ENCODE measurements around the gene DLX1. TPM values are rescaled to one million over a fixed set of nuclear protein-coding genes. Genes with fewer than 3 reads are reported as not detected.

DLX1 gene
- total RNA-seq, 1 donor from 2014 or later = not detected

DNA sequence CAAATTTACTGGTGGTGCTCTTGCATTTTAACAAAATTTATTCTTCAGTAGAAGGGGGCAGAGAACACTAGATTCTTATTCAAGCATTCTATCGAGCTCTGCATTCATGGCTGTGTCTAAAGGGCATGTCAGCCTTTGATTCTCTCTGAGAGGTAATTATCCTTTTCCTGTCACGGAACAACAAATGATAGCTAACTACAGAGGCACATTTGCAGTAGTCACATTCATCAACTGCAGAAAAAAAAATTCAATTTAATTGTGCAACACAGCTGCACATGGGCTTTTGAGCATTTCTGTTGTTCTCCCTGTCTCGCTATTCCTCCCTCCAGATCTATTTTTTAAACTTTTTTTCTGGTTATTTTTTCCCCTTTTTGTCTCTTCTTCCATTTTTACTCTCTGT, 13.0 kb upstream of the DLX1 start:
- H3K4me3 ChIP-seq (ENCODE audit: low read depth, low read length) = no peak overlapping the region
- H3K36me3 ChIP-seq (ENCODE audit: control insufficient read depth, insufficient read depth, low read length) = no peaks in the 10 kb centered on the region
- FAIRE-seq = no peak
- H3K27me3 ChIP-seq (ENCODE audit: control insufficient read depth, insufficient read depth, low read length) = no peaks in the 10 kb centered on the region
- TF ChIP-seq, protein P1, sequence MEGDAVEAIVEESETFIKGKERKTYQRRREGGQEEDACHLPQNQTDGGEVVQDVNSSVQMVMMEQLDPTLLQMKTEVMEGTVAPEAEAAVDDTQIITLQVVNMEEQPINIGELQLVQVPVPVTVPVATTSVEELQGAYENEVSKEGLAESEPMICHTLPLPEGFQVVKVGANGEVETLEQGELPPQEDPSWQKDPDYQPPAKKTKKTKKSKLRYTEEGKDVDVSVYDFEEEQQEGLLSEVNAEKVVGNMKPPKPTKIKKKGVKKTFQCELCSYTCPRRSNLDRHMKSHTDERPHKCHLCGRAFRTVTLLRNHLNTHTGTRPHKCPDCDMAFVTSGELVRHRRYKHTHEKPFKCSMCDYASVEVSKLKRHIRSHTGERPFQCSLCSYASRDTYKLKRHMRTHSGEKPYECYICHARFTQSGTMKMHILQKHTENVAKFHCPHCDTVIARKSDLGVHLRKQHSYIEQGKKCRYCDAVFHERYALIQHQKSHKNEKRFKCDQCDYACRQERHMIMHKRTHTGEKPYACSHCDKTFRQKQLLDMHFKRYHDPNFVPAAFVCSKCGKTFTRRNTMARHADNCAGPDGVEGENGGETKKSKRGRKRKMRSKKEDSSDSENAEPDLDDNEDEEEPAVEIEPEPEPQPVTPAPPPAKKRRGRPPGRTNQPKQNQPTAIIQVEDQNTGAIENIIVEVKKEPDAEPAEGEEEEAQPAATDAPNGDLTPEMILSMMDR (IDR thresholded peaks at IDR 0.05; ENCODE audit: insufficient read depth, low read length, severe bottlenecking) = no peak
- DNase-seq (ENCODE audit: low read depth) = no peak

DNA sequence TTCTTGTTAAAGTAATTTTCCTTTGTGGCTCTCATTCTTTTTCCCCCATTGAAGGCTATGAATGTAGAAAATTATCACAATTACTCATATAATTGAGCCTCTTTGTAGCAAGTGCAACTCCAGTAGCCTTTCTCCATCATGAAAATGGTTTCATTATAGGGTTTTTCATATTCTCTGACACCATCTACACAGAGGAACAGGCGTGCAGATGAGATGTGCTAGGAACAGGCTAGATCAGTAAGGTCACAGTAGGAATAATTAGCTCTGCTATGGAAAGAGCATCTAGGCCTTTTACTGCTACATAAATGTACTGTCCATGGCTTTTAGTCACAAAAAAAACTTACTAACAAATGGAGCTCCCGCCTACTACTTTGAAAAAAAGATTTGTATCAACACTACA, 12.6 kb upstream of the DLX1 start:
- TF ChIP-seq, protein P1 (IDR thresholded peaks at IDR 0.05; ENCODE audit: insufficient read depth, low read length, severe bottlenecking) = no peak
- no peak for DNase-seq (ENCODE audit: low read depth)
- FAIRE-seq = no peak
- Histone ChIP-seq H3K36me3 (ENCODE audit: control insufficient read depth, insufficient read depth, low read length) (no peaks in the 10 kb centered on the region), H3K4me3 (ENCODE audit: low read depth, low read length) (no peak overlapping the region), H3K27me3 (ENCODE audit: control insufficient read depth, insufficient read depth, low read length) (no peaks in the 10 kb centered on the region)

DNA sequence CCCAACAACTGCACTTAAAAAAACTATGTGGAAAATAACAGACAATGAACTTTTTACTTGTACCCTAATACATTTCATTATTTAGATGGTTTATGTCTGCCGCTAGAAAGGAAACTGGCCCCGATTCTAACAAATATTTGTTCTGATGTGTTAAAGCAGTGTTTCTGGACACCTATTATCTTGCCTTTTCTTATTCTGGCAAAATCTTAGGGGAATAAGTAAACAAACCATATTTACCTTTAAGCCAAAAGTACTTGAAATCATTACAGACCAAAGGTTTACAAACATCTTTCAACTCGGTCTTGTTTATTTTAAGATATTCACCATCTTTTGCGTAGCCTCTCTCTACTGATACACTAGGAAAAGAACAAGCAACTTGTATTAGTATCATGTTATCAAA, 11.8 kb upstream of the DLX1 start:
- no peaks in the 10 kb centered on the region for H3K27me3 ChIP-seq (ENCODE audit: control insufficient read depth, insufficient read depth, low read length)
- TF ChIP-seq, protein P1 (IDR thresholded peaks at IDR 0.05; ENCODE audit: insufficient read depth, low read length, severe bottlenecking) = no peak
- no peak for DNase-seq (ENCODE audit: low read depth)
- H3K4me3 ChIP-seq (ENCODE audit: low read depth, low read length) = no peak overlapping the region
- no peak for FAIRE-seq
- no peaks in the 10 kb centered on the region for H3K36me3 ChIP-seq (ENCODE audit: control insufficient read depth, insufficient read depth, low read length)

DNA sequence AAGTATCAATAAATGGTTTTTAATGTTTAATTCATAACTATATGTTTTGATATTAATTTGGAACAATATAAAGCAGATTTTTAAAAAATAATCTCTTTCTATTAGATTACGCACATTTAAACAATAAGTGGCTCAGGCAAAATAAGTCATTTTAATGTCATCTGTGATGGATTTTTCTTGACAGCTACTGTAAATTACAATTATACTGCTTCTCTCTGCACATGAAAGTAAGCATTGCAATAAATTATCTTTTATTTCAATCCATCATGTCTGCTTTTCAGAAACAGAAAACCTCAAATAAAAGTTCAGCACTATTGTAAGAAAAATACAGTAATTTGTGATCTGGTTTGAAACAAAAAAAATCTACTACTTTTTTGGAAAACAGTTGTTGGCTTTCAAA, 11.1 kb upstream of the DLX1 start:
- DNase-seq (ENCODE audit: low read depth) (no peak), FAIRE-seq (no peak)
- TF ChIP-seq, protein P1 (IDR thresholded peaks at IDR 0.05; ENCODE audit: insufficient read depth, low read length, severe bottlenecking) = no peak
- Histone ChIP-seq H3K36me3 (ENCODE audit: control insufficient read depth, insufficient read depth, low read length) (no peaks in the 10 kb centered on the region), H3K4me3 (ENCODE audit: low read depth, low read length) (no peak overlapping the region), H3K27me3 (ENCODE audit: control insufficient read depth, insufficient read depth, low read length) (no peaks in the 10 kb centered on the region)

DNA sequence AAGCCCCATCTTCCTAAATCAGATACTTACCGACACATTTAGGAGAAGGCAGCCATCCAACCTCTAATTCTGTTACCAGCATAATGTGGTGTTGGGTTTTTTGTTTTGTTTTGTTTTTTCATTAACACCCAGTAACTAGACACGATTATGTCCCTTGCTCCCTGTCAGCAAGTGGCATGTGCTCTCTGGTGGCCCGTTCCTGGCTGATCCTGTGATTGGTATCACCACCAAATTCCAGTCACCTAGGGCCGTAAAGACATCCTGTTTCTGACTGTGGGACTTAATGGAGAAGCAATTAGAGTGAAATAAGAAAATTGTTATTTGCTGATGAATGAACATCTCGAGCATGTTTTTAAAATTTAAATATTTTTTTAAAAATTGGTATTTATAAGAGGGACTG, 5.9 kb upstream of the DLX1 start:
- no peak overlapping the region for H3K4me3 ChIP-seq (ENCODE audit: low read depth, low read length)
- TF ChIP-seq, protein P1 (IDR thresholded peaks at IDR 0.05; ENCODE audit: insufficient read depth, low read length, severe bottlenecking) = no peak
- peaks cover 38% of the 10 kb centered on the region for H3K27me3 ChIP-seq (ENCODE audit: control insufficient read depth, insufficient read depth, low read length)
- no peaks in the 10 kb centered on the region for H3K36me3 ChIP-seq (ENCODE audit: control insufficient read depth, insufficient read depth, low read length)
- DNase-seq (ENCODE audit: low read depth) (no peak), FAIRE-seq (no peak)

DNA sequence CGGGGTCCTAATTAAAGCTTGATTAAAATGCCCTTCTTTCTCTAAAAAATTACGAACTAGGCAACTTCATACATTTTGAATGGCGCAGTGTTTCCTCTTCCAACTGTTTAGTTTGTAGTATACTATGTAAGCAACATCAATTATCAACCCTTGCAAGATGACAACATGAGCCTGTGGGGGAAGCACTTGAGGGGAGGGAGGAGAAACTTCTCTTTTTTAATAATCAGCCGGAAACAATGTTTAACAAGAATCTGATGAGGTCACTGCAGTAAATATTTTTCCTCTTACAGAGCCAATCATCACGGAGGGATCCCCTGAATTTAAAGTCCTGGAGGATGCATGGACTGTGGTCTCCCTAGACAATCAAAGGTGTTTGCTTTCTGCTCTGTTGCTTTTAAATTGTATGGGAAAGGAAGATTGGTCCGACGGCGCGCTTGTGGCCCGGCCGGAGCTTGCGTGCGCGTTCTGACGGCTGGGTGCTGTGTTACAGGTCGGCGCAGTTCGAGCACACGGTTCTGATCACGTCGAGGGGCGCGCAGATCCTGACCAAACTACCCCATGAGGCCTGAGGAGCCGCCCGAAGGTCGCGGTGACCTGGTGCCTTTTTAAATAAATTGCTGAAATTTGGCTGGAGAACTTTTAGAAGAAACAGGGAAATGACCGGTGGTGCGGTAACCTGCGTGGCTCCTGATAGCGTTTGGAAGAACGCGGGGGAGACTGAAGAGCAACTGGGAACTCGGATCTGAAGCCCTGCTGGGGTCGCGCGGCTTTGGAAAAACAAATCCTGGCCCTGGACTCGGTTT, 5.3 kb upstream of the DLX1 start:
- peaks cover 44% of the 10 kb centered on the region for H3K27me3 ChIP-seq (ENCODE audit: control insufficient read depth, insufficient read depth, low read length)
- no peaks in the 10 kb centered on the region for H3K36me3 ChIP-seq (ENCODE audit: control insufficient read depth, insufficient read depth, low read length)
- FAIRE-seq = no peak
- no peak for DNase-seq (ENCODE audit: low read depth)
- no peak overlapping the region for H3K4me3 ChIP-seq (ENCODE audit: low read depth, low read length)
- TF ChIP-seq, protein P1 (IDR thresholded peaks at IDR 0.05; ENCODE audit: insufficient read depth, low read length, severe bottlenecking) = no peak

All from bronchial epithelial cell (primary cell).